IPS-18a (cell line): Measurements from ENCODE around the gene ATP5PD.
A peak's percentile ranks its signal among the peaks of the same experiment; 100 is the strongest.

Source experiments
- H3K27ac ChIP-seq: one replicate; pipeline ENCODE4 v1.5.1; 2013; ENCODE audit warnings: low read length
- H3K27me3 ChIP-seq: one replicate; pipeline ENCODE4 v1.6.1; 2013; ENCODE audit warnings: mild to moderate bottlenecking, low read length; ENCODE audit not compliant: control insufficient read depth, insufficient read depth
- H3K36me3 ChIP-seq: one replicate; pipeline ENCODE4 v1.6.1; 2013; ENCODE audit warnings: low read depth, low read length; ENCODE audit not compliant: control insufficient read depth
- H3K4me1 ChIP-seq: one replicate; pipeline ENCODE4 v1.6.1; 2013; ENCODE audit warnings: low read depth, low read length; ENCODE audit not compliant: control insufficient read depth
- H3K4me3 ChIP-seq: one replicate; pipeline ENCODE4 v1.5.1; 2013; ENCODE audit warnings: low read length
- H3K9ac ChIP-seq: one replicate; pipeline ENCODE4 v1.6.1; 2013; ENCODE audit warnings: mild to moderate bottlenecking, low read length, moderate library complexity
- H3K9me3 ChIP-seq: one replicate; pipeline ENCODE4 v1.6.1; 2013; ENCODE audit warnings: low read depth, low read length; ENCODE audit not compliant: control insufficient read depth

ATP5PD gene

DNA sequence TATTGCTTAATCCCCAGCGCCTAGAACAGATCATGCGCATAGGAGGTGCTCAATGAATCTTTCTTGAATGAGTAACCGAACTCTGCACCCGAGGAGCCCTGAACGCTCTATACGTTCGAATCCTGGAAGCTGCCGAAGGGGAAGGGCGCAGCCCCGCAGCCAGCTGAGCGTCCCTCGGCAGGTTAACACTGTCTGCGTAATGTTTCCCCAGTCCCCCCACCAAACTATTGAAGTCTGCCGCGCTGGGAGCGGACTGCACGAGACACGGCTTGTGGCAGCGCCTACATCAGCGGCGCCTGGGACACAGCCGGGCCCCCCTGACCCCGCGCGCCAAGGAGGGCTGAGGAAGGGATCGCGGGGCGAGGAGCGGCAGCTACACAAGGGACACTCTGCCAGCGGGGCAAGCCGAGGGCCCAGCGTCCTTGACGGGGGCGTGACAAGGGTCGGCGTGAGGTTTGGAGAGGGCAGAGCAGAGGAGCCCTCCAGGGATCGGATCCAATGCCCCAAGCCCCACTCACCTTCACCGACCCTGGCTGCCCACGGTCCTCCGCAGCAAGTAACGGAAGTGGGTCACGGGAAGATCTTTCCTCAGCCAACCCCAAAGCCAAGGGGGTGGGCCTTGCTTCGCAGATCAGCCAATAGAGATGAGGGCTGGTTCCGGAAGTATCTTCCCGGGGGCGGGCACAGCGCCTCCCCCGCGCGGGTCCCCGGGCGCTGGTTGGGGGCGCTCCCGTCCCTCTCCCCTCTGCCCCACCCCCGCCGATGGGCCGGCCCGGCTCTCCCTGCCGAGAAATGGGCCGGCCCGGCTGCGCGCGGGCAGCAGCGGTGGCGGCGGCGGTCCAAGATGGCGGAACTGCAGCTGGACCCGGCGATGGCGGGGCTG, at the start of gene ATP5PD, which contains the start of gene KCTD2:
Gene ATP5PD (minus strand): TSS at position 563 of the 883 bp plus-strand sequence. CDS start 4,319 bp downstream, outside the sequence.
Gene KCTD2 (plus strand): TSS at position 819 of the 883 bp plus-strand sequence. CDS start 26 bp downstream, at position 845.
- H3K27ac ChIP-seq: peak within 1 kb of the TSS; percentile 41
- H3K9ac ChIP-seq: peak within 1 kb of the TSS; percentile 80
- peaks cover 22% of the 10 kb centered on the region for H3K4me1 ChIP-seq
- H3K36me3 ChIP-seq: peaks cover 32% of the 10 kb centered on the region
- H3K9me3 ChIP-seq: no peaks in the 10 kb centered on the region
- H3K4me3 ChIP-seq: peak within 1 kb of the TSS; percentile 98
- no peaks in the 10 kb centered on the region for H3K27me3 ChIP-seq

GRCh38 chr17:75096082-75096625, 49.4 kb upstream of the ATP5PD start:
- Histone ChIP-seq H3K36me3 (peaks cover 7% of the 10 kb centered on the region), H3K9me3 (no peaks in the 10 kb centered on the region), H3K27me3 (no peaks in the 10 kb centered on the region), H3K27ac (no peak overlapping the region), H3K4me1 (no peaks in the 10 kb centered on the region), H3K4me3 (no peak overlapping the region), H3K9ac (no peak overlapping the region)

GRCh38 chr17:75094871-75095399, 48.2 kb upstream of the ATP5PD start:
- Histone ChIP-seq H3K4me1 (peaks cover 3% of the 10 kb centered on the region), H3K4me3 (no peak overlapping the region), H3K27ac (no peak overlapping the region), H3K27me3 (no peaks in the 10 kb centered on the region), H3K9ac (no peak overlapping the region), H3K36me3 (peaks cover under 1% of the 10 kb centered on the region), H3K9me3 (no peaks in the 10 kb centered on the region)

- H3K36me3 ChIP-seq: no peaks in the 10 kb centered on the region
- H3K27ac ChIP-seq: no peak overlapping the region
- H3K9ac ChIP-seq: no peak overlapping the region
- no peaks in the 10 kb centered on the region for H3K9me3 ChIP-seq
- H3K27me3 ChIP-seq: no peaks in the 10 kb centered on the region
- peaks cover 8% of the 10 kb centered on the region for H3K4me1 ChIP-seq
- no peak overlapping the region for H3K4me3 ChIP-seq
Measured at GRCh38 chr17:75093548-75094158, 46.9 kb upstream of the ATP5PD start.

DNA sequence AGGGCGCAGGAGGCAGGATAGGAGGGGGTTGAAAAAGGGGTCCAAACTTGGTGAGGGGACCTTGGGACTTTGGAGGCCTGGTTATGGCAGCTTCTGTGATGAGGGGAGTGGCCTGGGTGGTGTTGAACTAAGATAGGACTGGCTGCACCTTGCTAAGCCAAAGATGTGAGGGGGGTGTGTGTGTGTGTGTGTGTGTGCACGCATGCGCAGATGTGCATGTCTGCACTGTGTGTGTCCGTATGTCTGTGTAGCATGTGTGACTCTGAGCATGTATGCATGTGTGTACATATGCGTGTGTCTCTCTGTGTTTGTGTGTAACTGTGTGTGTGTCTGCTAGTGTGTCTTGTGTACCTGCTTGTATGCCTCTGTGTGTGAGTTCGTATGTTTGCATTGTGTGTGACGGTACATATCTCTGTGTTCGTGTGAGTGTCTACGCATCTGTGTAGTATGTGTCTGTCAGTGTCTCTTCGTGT, 45.1 kb upstream of the ATP5PD start:
- Histone ChIP-seq H3K4me3 (no peak overlapping the region), H3K27me3 (no peaks in the 10 kb centered on the region), H3K9me3 (no peaks in the 10 kb centered on the region), H3K4me1 (peaks cover 12% of the 10 kb centered on the region), H3K27ac (no peak overlapping the region), H3K9ac (no peak overlapping the region), H3K36me3 (no peaks in the 10 kb centered on the region)

GRCh38 chr17:75090871-75091854, 44.4 kb upstream of the ATP5PD start:
- H3K27ac ChIP-seq: no peak overlapping the region
- H3K9ac ChIP-seq: no peak overlapping the region
- no peaks in the 10 kb centered on the region for H3K27me3 ChIP-seq
- peaks cover 12% of the 10 kb centered on the region for H3K4me1 ChIP-seq
- H3K9me3 ChIP-seq: no peaks in the 10 kb centered on the region
- H3K4me3 ChIP-seq: no peak overlapping the region
- H3K36me3 ChIP-seq: no peaks in the 10 kb centered on the region

- peak overlapping the region; percentile 24 for H3K27ac ChIP-seq
- H3K4me3 ChIP-seq: peak overlapping the region; percentile 72
- peaks cover 12% of the 10 kb centered on the region for H3K4me1 ChIP-seq
- H3K9ac ChIP-seq: peak overlapping the region; percentile 70
- H3K36me3 ChIP-seq: no peaks in the 10 kb centered on the region
- H3K27me3 ChIP-seq: no peaks in the 10 kb centered on the region
- H3K9me3 ChIP-seq: no peaks in the 10 kb centered on the region
Measured at GRCh38 chr17:75088465-75089417, 42.0 kb upstream of the ATP5PD start.

DNA sequence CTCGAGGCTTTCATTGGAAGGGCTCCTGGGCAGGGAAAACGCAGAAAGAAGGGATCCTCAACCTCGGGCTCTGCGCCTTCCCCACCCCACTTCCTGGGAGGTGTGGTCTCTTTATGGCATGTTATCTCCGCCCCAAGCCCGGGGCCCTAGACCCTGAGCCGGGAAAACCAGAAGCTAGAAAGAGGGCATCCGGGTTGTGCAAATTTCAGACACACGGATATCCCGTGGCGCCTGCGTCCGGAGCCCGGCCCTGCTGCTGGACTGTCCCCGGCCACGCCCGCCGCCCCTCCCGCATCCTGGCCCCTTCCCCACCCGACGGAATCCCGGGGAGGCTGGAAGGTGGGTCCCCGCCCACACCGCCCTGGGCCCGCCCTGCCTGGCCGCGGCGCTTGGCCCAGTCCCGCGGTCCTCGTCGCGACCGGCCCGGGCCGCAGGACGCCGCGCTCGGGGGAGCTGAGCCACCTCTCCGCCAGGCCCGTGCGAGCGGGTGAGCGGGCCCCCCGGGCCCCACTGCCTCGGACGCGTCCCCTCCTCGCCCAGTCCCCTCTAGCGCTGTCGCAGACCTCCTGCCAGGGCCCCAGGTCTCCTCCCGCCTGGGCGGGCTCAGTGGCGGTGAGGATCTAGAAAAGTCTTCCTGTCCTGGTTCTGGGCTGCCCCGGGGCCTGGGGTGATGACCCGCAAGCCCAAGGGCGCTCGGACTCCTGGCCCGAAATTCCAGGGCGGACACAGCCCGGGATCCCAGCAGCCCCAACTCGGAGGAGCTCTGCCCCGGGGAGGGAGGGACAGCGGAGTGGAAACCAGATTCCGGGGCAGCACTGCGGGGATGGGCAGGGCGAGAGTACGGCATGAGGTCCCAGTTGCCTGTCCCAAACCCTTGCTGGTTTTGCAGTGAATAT, 41.0 kb upstream of the ATP5PD start, which contains the start of gene SLC16A5:
Gene SLC16A5 (plus strand): TSS at position 397 of the 896 bp plus-strand sequence. CDS start 5,683 bp downstream, outside the sequence.
- no peaks in the 10 kb centered on the region for H3K9me3 ChIP-seq
- H3K27me3 ChIP-seq: no peaks in the 10 kb centered on the region
- peak within 1 kb of the TSS; percentile 87 for H3K27ac ChIP-seq
- H3K4me3 ChIP-seq: peak within 1 kb of the TSS; percentile 72
- H3K4me1 ChIP-seq: peaks cover 12% of the 10 kb centered on the region
- peak within 1 kb of the TSS; percentile 70 for H3K9ac ChIP-seq
- H3K36me3 ChIP-seq: no peaks in the 10 kb centered on the region

DNA sequence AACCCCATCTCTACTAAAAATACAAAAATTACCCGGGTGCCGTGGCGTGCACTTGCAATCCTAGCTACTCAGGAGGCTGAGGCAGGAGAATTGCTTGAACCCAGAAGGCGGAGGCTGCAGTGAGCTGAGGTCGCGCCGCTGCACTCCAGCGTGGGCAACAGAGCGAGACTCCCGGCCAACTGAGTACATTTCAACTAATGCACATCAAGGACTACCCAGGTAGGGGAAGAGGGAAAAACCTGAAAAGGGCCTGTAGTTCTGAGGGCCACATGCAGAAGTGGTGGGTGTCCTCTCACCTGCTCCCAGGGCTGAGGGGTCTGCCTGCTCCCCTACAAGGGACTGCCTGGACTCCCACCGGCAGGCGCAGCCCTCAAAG, 40.4 kb upstream of the ATP5PD start:
- peak overlapping the region; percentile 87 for H3K27ac ChIP-seq

More for the DNA sequence above, 40.4 kb upstream of the ATP5PD start:
- peaks cover 12% of the 10 kb centered on the region for H3K4me1 ChIP-seq
- peak overlapping the region; percentile 65 for H3K9ac ChIP-seq
- H3K36me3 ChIP-seq: no peaks in the 10 kb centered on the region
- H3K27me3 ChIP-seq: no peaks in the 10 kb centered on the region
- H3K9me3 ChIP-seq: no peaks in the 10 kb centered on the region
- H3K4me3 ChIP-seq: peak overlapping the region; percentile 72
